Sciatic nerve (tissue), 1 donor: Measurements from ENCODE around the gene AKT2. TPM values are rescaled to one million over a fixed set of nuclear protein-coding genes. Genes with fewer than 3 reads are reported as not detected.

ENCODE experiments used
- microRNA-seq: library from miRNA; unstranded; fragments of <30 nt; microRNA quantifications from one replicate; pipeline ENCODE4 v1.2.0, GENCODE V29; 2020
- total RNA-seq: library from RNA; stranded (reverse); fragmentation: NEBNext Ultra II Directional; extraction: Animal tissue kit (Norgen Biotek cat#: 25700); gene quantifications from one replicate; pipeline ENCODE4 v1.2.1, GENCODE V29; 2021
- donor health status: DM: no; HTN: no; CAD: no.

The AKT2 gene
- total RNA-seq, 1 donor from 2014 or later = 130 TPM

Small RNAs within 50 kb of the gene (microRNA-seq; reads per million reads assigned to microRNA genes)
- gene MIR641 = 36.6 reads per million, percentile 42 among the genes with 10 or more reads in this experiment

Other genes with a start within 250 kb of the AKT2 start
- 29.6 TPM for gene ZNF780B, start 229.1 kb downstream of the AKT2 start, total RNA-seq
- 21.7 TPM for gene ZNF780A, start 194.4 kb downstream of the AKT2 start, total RNA-seq
- gene MAP3K10, start 93.9 kb downstream of the AKT2 start, total RNA-seq = 19.8 TPM
- not detected for gene TTC9B, start 67.0 kb downstream of the AKT2 start, total RNA-seq
- 0.40 TPM for gene CCNP, start 58.7 kb downstream of the AKT2 start, total RNA-seq
- 15.2 TPM for gene C19orf47, start 63.1 kb upstream of the AKT2 start, total RNA-seq
- 218 TPM for gene PLD3, start 63.4 kb upstream of the AKT2 start, total RNA-seq
- gene HIPK4, start 104.8 kb upstream of the AKT2 start, total RNA-seq = 0.36 TPM
- 801 TPM for gene PRX, start 128.0 kb upstream of the AKT2 start, total RNA-seq
- 18.0 TPM for gene SERTAD1, start 140.6 kb upstream of the AKT2 start, total RNA-seq
- 47.2 TPM for gene SERTAD3, start 159.0 kb upstream of the AKT2 start, total RNA-seq
- 83.8 TPM for gene BLVRB, start 180.4 kb upstream of the AKT2 start, total RNA-seq
- 20.9 TPM for gene SPTBN4, start 181.7 kb upstream of the AKT2 start, total RNA-seq